Trophoblast cell (in vitro differentiated cells and primary cell): ENCODE results near the gene MYO7A.

Experiments
- DNase-seq, 2 donors: peaks; one replicate each; pipeline ENCODE4 v3.0.0-alpha.2; 2016
- H2AFZ ChIP-seq: 2 replicates; pipeline ENCODE4 v1.6.1; 2013; ENCODE audit warnings: low read length, moderate library complexity, mild to moderate bottlenecking; ENCODE audit not compliant: insufficient read depth, poor library complexity
- H2AK5ac ChIP-seq: 2 replicates; pipeline ENCODE4 v1.6.1; 2013; ENCODE audit warnings: mild to moderate bottlenecking, low read length
- H2BK120ac ChIP-seq: 2 replicates; pipeline ENCODE4 v1.6.1; 2013; ENCODE audit warnings: low read length, mild to moderate bottlenecking, moderate library complexity; ENCODE audit not compliant: insufficient read depth, poor library complexity
- H2BK12ac ChIP-seq: 2 replicates; pipeline ENCODE4 v1.6.1; 2013; ENCODE audit warnings: mild to moderate bottlenecking, low read length, moderate library complexity
- H2BK5ac ChIP-seq: 2 replicates; pipeline ENCODE4 v1.6.1; 2013; ENCODE audit warnings: low read length, low read depth, moderate library complexity, mild to moderate bottlenecking; ENCODE audit not compliant: poor library complexity
- H3K14ac ChIP-seq: 2 replicates; pipeline ENCODE4 v1.6.1; 2013; ENCODE audit warnings: mild to moderate bottlenecking, low read length
- H3K18ac ChIP-seq: 2 replicates; pipeline ENCODE4 v1.6.1; 2013; ENCODE audit warnings: mild to moderate bottlenecking, low read length
- H3K23ac ChIP-seq: 2 replicates; pipeline ENCODE4 v1.6.1; 2013; ENCODE audit warnings: low read length
- H3K27ac ChIP-seq: 2 replicates; pipeline ENCODE4 v1.5.1; 2013; ENCODE audit warnings: low read depth, mild to moderate bottlenecking, inconsistent platforms, low read length, moderate library complexity
- H3K27me3 ChIP-seq: 2 replicates; pipeline ENCODE4 v1.6.1; 2013; ENCODE audit warnings: inconsistent platforms, mild to moderate bottlenecking, low read length, moderate library complexity; ENCODE audit not compliant: insufficient read depth
- H3K36me3 ChIP-seq, 2 experiments: 1 replicate in 1 of 2; 2 replicates in 1 of 2; pipeline ENCODE4 v1.6.1; 2013; ENCODE audit warnings: low read length in 2 of 2, mild to moderate bottlenecking in 2 of 2, moderate library complexity in 1 of 2; ENCODE audit not compliant: insufficient read depth in 2 of 2, control insufficient read depth in 1 of 2
- H3K4ac ChIP-seq: 2 replicates; pipeline ENCODE4 v1.6.1; 2013; ENCODE audit warnings: low read depth, mild to moderate bottlenecking, low read length, moderate library complexity
- H3K4me1 ChIP-seq, 2 experiments: 1 replicate in 1 of 2; 2 replicates in 1 of 2; pipeline ENCODE4 v1.6.1; 2013; ENCODE audit warnings: low read length in 2 of 2, mild to moderate bottlenecking in 2 of 2, moderate library complexity in 1 of 2; ENCODE audit not compliant: insufficient read depth in 2 of 2, control insufficient read depth in 1 of 2
- H3K4me2 ChIP-seq: 2 replicates; pipeline ENCODE4 v1.6.1; 2013; ENCODE audit warnings: inconsistent platforms, mild to moderate bottlenecking, low read length, moderate library complexity
- H3K4me3 ChIP-seq: 2 replicates; pipeline ENCODE4 v1.5.1; 2013; ENCODE audit warnings: mild to moderate bottlenecking, low read depth, low read length, inconsistent platforms
- H3K79me1 ChIP-seq: one replicate; pipeline ENCODE4 v1.6.1; 2013; ENCODE audit warnings: low read length
- H3K79me2 ChIP-seq: 2 replicates; pipeline ENCODE4 v1.6.1; 2013; ENCODE audit warnings: low read length, mild to moderate bottlenecking; ENCODE audit not compliant: control insufficient read depth, insufficient read depth, poor library complexity
- H3K9ac ChIP-seq: 2 replicates; pipeline ENCODE4 v1.6.1; 2013; ENCODE audit warnings: mild to moderate bottlenecking, low read length
- H3K9me3 ChIP-seq: 2 replicates; pipeline ENCODE4 v1.6.1; 2013; ENCODE audit warnings: low read depth, mild to moderate bottlenecking, control low read depth, inconsistent platforms, low read length; ENCODE audit not compliant: insufficient read depth
- H4K12ac ChIP-seq: 2 replicates; pipeline ENCODE4 v1.6.1; 2013; ENCODE audit warnings: low read depth, mild to moderate bottlenecking, low read length, moderate library complexity
- H4K8ac ChIP-seq: 2 replicates; pipeline ENCODE4 v1.6.1; 2013; ENCODE audit warnings: low read depth, mild to moderate bottlenecking, low read length, moderate library complexity
- H4K91ac ChIP-seq: one replicate; pipeline ENCODE4 v1.6.1; 2013; ENCODE audit warnings: low read depth, mild to moderate bottlenecking, low read length, moderate library complexity
- WGBS: extraction: QIAGEN DNeasy Blood & Tissue Kit; methylation state at CpG from one replicate; pipeline ENCODE4 v1.1.7; 2013; ENCODE audit warnings: missing lambda C conversion rate; ENCODE audit not compliant: insufficient read length, insufficient coverage; ENCODE audit errors: extremely low coverage; 5-methylcytosine and 5-hydroxymethylcytosine counted together

MYO7A gene

DNA sequence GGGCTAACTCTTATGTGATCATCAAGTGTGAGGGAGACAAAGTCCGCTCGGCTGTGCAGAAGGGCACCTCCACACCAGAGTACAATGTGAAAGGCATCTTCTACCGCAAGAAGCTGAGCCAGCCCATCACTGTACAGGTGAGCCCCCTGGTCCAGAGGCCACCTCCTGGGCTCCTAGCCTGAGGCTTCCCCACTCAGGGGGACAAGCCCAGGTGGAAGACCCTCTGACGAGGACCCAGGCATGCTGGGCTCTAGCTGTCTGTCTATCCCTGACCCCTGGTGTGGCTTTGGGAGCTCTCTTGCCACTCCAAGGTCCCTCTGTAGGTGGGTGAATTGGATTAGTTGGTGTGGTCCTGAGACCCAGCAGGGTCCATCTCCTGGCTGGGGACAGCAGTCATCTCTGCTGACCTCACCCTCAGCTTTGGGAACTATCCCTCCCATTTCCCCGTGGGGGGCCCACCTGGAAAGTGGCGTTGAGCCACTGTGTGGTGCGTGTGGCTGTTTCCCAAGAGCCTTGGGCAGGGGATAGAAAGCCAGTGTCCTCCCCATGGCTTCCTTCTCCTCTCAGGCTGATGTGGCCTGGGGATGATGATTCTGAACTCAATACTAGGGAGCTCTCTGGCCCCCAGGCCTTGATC lies 5.4 kb upstream of the MYO7A start:
- Histone ChIP-seq H2BK12ac (no peak overlapping the region), H3K9me3 (peaks cover 2% of the 10 kb centered on the region), H2BK5ac (no peak overlapping the region), H3K14ac (no peak overlapping the region), H3K36me3 (peaks cover 0 to 1% of the 10 kb centered on the region in 2 experiments), H2AFZ (no peak overlapping the region), H4K8ac (no peak overlapping the region), H2BK120ac (no peak overlapping the region), H3K4me3 (no peak overlapping the region), H3K27me3 (no peaks in the 10 kb centered on the region), H3K79me1 (no peaks in the 10 kb centered on the region), H3K23ac (no peak overlapping the region), H4K91ac (no peak overlapping the region), H3K4ac (no peak overlapping the region), H3K18ac (no peak overlapping the region), H3K79me2 (no peaks in the 10 kb centered on the region), H3K27ac (no peak overlapping the region), H3K4me1 (peaks cover 3% of the 10 kb centered on the region in 2 experiments), H4K12ac (no peak overlapping the region), H3K9ac (no peak overlapping the region), H2AK5ac (no peak overlapping the region), H3K4me2 (no peak overlapping the region)
- no peak for DNase-seq
- WGBS = no CpG with 5 or more reads among the region's 7 CpGs

DNA sequence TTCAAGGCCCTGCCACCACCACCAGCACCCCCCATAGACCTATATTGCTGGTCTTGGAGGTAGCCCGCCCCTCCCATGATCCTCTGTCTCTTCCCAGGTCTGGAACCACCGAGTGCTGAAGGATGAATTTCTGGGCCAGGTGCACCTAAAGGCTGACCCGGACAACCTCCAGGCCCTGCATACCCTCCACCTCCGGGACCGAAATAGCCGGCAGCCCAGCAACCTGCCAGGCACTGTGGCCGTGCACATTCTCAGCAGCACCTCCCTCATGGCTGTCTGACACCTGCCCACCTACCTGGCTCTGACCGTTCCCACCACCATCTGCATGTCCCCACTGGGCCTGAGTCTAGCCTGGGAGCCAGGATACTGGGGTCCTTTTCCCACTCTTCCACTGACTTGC lies 4.5 kb upstream of the MYO7A start:
- Histone ChIP-seq H3K79me1 (no peaks in the 10 kb centered on the region), H3K14ac (no peak overlapping the region), H4K12ac (no peak overlapping the region), H3K4ac (no peak overlapping the region), H3K18ac (no peak overlapping the region), H2AFZ (no peak overlapping the region), H3K27ac (no peak overlapping the region), H2BK5ac (no peak overlapping the region), H3K9ac (no peak overlapping the region), H3K4me3 (no peak overlapping the region), H2AK5ac (no peak overlapping the region), H4K91ac (no peak overlapping the region), H3K79me2 (no peaks in the 10 kb centered on the region), H3K4me1 (peaks cover 9 to 10% of the 10 kb centered on the region in 2 experiments), H2BK12ac (no peak overlapping the region), H3K27me3 (no peaks in the 10 kb centered on the region), H2BK120ac (no peak overlapping the region), H3K23ac (no peak overlapping the region), H3K4me2 (no peak overlapping the region), H4K8ac (no peak overlapping the region), H3K36me3 (peaks cover 0 to 1% of the 10 kb centered on the region in 2 experiments), H3K9me3 (peaks cover 2% of the 10 kb centered on the region)
- no peak for DNase-seq
- no CpG with 5 or more reads among the region's 8 CpGs for WGBS

DNA sequence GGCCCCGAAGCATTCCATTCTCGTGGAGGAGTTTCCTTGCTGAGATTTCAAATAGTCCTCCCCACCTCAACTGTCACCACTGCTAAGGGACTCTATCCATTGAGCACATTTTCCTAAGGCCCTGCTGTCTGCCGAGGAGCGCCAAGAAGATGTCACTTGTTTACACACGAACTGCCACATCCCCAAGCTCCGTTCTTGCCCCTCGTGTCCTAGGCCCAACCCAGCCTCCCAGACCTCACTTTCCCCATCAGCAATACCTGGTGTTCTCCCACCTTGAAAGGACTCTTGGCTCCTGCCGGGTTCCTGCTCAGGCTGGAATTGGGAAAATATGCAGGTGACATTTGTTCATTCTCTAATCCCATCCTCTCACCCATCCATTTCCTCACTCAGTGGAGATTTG lies 4.0 kb upstream of the MYO7A start:
- H3K36me3 ChIP-seq = peaks cover 0 to 1% of the 10 kb centered on the region in 2 experiments
- no peak overlapping the region for H2AK5ac ChIP-seq
- H2AFZ ChIP-seq = no peak overlapping the region
- H3K23ac ChIP-seq = no peak overlapping the region
- H3K79me1 ChIP-seq = no peaks in the 10 kb centered on the region
- no peak overlapping the region for H3K9ac ChIP-seq
- H2BK12ac ChIP-seq = no peak overlapping the region
- no peaks in the 10 kb centered on the region for H3K27me3 ChIP-seq
- WGBS = no CpG with 5 or more reads among the region's 8 CpGs
- H3K14ac ChIP-seq = no peak overlapping the region
- no peak overlapping the region for H3K18ac ChIP-seq
- no peak overlapping the region for H4K8ac ChIP-seq
- peaks cover 9 to 10% of the 10 kb centered on the region in 2 experiments for H3K4me1 ChIP-seq
- no peak overlapping the region for H3K4me2 ChIP-seq
- no peak overlapping the region for H2BK5ac ChIP-seq
- H3K4ac ChIP-seq = no peak overlapping the region
- H2BK120ac ChIP-seq = no peak overlapping the region
- H4K12ac ChIP-seq = no peak overlapping the region
- no peak overlapping the region for H3K27ac ChIP-seq
- H3K79me2 ChIP-seq = no peaks in the 10 kb centered on the region
- no peak for DNase-seq
- peaks cover 2% of the 10 kb centered on the region for H3K9me3 ChIP-seq
- H3K4me3 ChIP-seq = no peak overlapping the region
- H4K91ac ChIP-seq = no peak overlapping the region

DNA sequence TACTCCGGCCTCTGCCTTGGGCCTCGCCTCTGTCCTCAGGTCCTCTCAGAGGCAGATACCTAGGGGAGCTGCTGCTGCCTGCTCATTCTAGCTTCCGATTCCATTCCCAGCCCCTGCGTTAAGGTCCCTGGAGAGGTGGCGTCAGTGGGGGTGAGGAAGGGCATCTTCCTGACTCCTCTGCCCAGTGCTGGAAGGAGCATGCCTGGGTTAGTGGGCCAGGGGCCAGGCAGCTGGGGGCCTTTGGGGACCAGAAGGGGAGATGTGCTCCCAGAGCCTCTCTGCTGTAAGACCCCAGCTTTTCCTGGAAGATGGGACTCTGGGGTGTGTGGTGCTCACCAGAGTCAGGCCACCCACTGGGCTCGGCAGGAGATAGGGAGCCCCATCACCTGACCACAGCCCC lies 3.6 kb upstream of the MYO7A start:
- Histone ChIP-seq H3K18ac (no peak overlapping the region), H3K79me2 (no peaks in the 10 kb centered on the region), H3K79me1 (no peaks in the 10 kb centered on the region), H3K36me3 (peaks cover 0 to 1% of the 10 kb centered on the region in 2 experiments), H3K27me3 (no peaks in the 10 kb centered on the region), H2BK12ac (no peak overlapping the region), H2AFZ (no peak overlapping the region), H3K4ac (no peak overlapping the region), H4K91ac (no peak overlapping the region), H3K4me3 (no peak overlapping the region), H2BK120ac (no peak overlapping the region), H3K9me3 (peaks cover 2% of the 10 kb centered on the region), H2AK5ac (no peak overlapping the region), H3K14ac (no peak overlapping the region), H4K12ac (no peak overlapping the region), H3K9ac (no peak overlapping the region), H3K27ac (no peak overlapping the region), H3K4me2 (no peak overlapping the region), H4K8ac (no peak overlapping the region), H2BK5ac (no peak overlapping the region), H3K4me1 (peaks cover 9 to 10% of the 10 kb centered on the region in 2 experiments), H3K23ac (no peak overlapping the region)
- WGBS = no CpG with 5 or more reads among the region's 6 CpGs
- no peak for DNase-seq
